ENCODE results near the gene NDUFV2. TPM values are rescaled to one million over a fixed set of nuclear protein-coding genes. Genes with fewer than 3 reads are reported as not detected.

The NDUFV2 gene
- total and polyA plus RNA-seq, 2 of the 8 experiments (the other 6 are each of a cell fraction or from before 2014, with no cell fraction given), result 90.8 to 191 TPM

GRCh38 chr18:9124824-9125223 is 22.3 kb downstream of the NDUFV2 start:
- Histone ChIP-seq H3K4me1 (replicated peaks in 1 of 4; ENCODE audit: control insufficient read depth in 3 of 4, insufficient read depth in 4 of 4, low read length in 3 of 4) (no peaks in the 10 kb centered on the region), H2BK5ac (ENCODE audit: low read depth, low read length) (no peak overlapping the region), H3K23ac (ENCODE audit: insufficient read length) (no peak overlapping the region), H4K91ac (replicated peaks; ENCODE audit: insufficient read length, low read length) (no peak overlapping the region), H3K36me3 (ENCODE audit: control insufficient read depth in 2 of 4, insufficient read depth in 4 of 4, low read length in 3 of 4) (peaks cover 5 to 97% (median 50%) of the 10 kb centered on the region in 4 experiments), H4K5ac (ENCODE audit: insufficient read length, low read depth, low read length) (no peak overlapping the region), H3K4me2 (ENCODE audit: insufficient read depth in 1 of 2, low read depth in 2 of 2, low read length in 2 of 2) (no peak overlapping the region), H2BK20ac (ENCODE audit: low read length) (no peak overlapping the region), H2AFZ (ENCODE audit: low read length) (no peak overlapping the region), H2BK15ac (ENCODE audit: low read length) (no peak overlapping the region), H3K27me3 (replicated peaks in 1 of 4; ENCODE audit: control insufficient read depth in 3 of 4, extremely low read depth in 1 of 4, insufficient read depth in 3 of 4, low read length in 3 of 4) (no peaks in the 10 kb centered on the region), H3K9me3 (ENCODE audit: insufficient read depth in 2 of 2, low read depth in 1 of 2, low read length in 1 of 2) (no peaks in the 10 kb centered on the region), H3K14ac (ENCODE audit: insufficient read length) (no peak overlapping the region), H3K79me2 (ENCODE audit: control insufficient read depth in 1 of 2, insufficient read depth in 2 of 2, low read length in 2 of 2) (peaks cover 0 to 15% of the 10 kb centered on the region in 2 experiments; a peak in 2 of 4 replicates), H3K23me2 (ENCODE audit: low read depth, low read length) (no peaks in the 10 kb centered on the region), H3K27ac (ENCODE audit: low read depth, low read length) (no peak overlapping the region), H3K4ac (replicated peaks; ENCODE audit: insufficient read length, low read depth, low read length) (no peak overlapping the region), H3K4me3 (ENCODE audit: extremely low read depth in 1 of 4, insufficient read depth in 2 of 4, low read depth in 3 of 4, low read length in 4 of 4) (no peak overlapping the region), H3K9ac (replicated peaks in 1 of 4; ENCODE audit: extremely low read depth in 1 of 4, low read depth in 3 of 4, low read length in 3 of 4) (no peak overlapping the region), H2BK12ac (ENCODE audit: low read depth, low read length) (no peak overlapping the region), H4K20me1 (replicated peaks in 1 of 2; ENCODE audit: control insufficient read depth in 1 of 2, insufficient read depth in 2 of 2, low read length in 2 of 2) (no peaks in the 10 kb centered on the region), H3K79me1 (ENCODE audit: low read depth, low read length) (no peaks in the 10 kb centered on the region), H3K18ac (ENCODE audit: extremely low read depth, low read length) (no peak overlapping the region), H2BK120ac (replicated peaks; ENCODE audit: low read depth, low read length) (no peak overlapping the region), H3K56ac (replicated peaks; ENCODE audit: insufficient read length, low read depth, low read length) (no peak overlapping the region), H2AK5ac (ENCODE audit: low read depth, low read length) (no peak overlapping the region), H4K8ac (ENCODE audit: extremely low read depth, insufficient read depth, low read length) (no peak overlapping the region)
- FAIRE-seq (no peak), DNase-seq (ENCODE audit: low read depth in 1 of 2, low spot score in 2 of 2) (no peak)
- 96% methylated on average over 1 of the region's 1 CpG; no CpG with 5 or more reads in 1 of the 2 experiments for WGBS, 2 experiments (ENCODE audit: extremely low coverage in 1 of 2, insufficient coverage in 1 of 2, insufficient read length in 1 of 2, insufficient replicate concordance in 2 of 2, low coverage in 1 of 2, low lambda C conversion rate in 2 of 2, missing lambda C conversion rate in 1 of 2)
- ChIA-PET CTCF (ENCODE audit: partially characterized antibody) (interaction anchor here (1.8 kb wide), 1 partner anchor 10 kb away, joined by 6 read pairs; no protein-coding TSS in a partner anchor), POLR2A (ENCODE audit: partially characterized antibody) (interaction anchor here (0.8 to 3.3 kb wide), 2 partner anchors 11 to 13 kb away, joined by 3 to 30 read pairs; partner anchors contain the start of gene ANKRD12)
- no peak for TF ChIP-seq SUZ12 (IDR thresholded peaks at IDR 0.05; ENCODE audit: low read length)
- no peak for TF ChIP-seq CEBPB (IDR thresholded peaks at IDR 0.05; ENCODE audit: low read depth, low read length)
- no peak for TF ChIP-seq SIN3A (conservative IDR thresholded peaks at IDR 0.05 in 1 of 2, IDR thresholded peaks at IDR 0.05 in 1 of 2; ENCODE audit: low read depth in 1 of 2, low read length in 2 of 2)
- TF ChIP-seq KDM1A (IDR thresholded peaks at IDR 0.05; ENCODE audit: borderline replicate concordance, low read length), result no peak
- TF ChIP-seq MAX (IDR thresholded peaks at IDR 0.05), result no peak
- no peak for TF ChIP-seq NANOG (IDR thresholded peaks at IDR 0.05; ENCODE audit: insufficient read depth, low read depth, low read length, poor library complexity, severe bottlenecking)
- TF ChIP-seq CHD2 (IDR thresholded peaks at IDR 0.05; ENCODE audit: low read length), result no peak
- no peak for TF ChIP-seq PHF8 (conservative IDR thresholded peaks at IDR 0.05; ENCODE audit: low read depth, low read length)
